Measurements from ENCODE around the gene MAGEA8.
"Not testable (repeated sequence)": the region's sequence is repeated elsewhere in the genome, so short reads cannot be mapped to it uniquely, and the experiment has no call there.

The MAGEA8 gene

DNA sequence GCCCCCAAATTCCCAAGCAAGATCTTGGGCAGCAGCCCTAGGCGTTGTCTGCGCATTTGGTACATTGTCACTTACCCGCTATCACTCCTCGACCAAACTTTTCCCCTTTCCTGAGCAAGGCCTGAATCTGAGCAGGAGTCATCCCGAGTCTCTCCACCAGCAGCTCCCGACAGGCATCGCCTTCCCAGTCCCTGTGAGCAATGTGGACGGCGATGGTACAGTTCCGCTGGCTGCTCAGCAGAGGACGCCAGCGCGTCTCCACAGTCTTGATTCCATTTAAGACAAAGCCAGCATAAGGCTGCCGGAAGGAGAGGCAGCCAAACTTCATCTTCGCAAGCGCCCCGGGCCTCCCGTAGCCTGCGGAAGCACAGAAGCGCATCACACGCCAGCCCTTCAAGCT is 52.6 kb downstream of the MAGEA8 start:
- not testable (repeated sequence) for H3K4me3 ChIP-seq (ENCODE audit: low read length); H3K27me3 ChIP-seq (ENCODE audit: control insufficient read depth, insufficient read depth, low read length); H3K27ac ChIP-seq (ENCODE audit: low read depth, low read length); H3K9ac ChIP-seq (ENCODE audit: low read length); H3K4me1 ChIP-seq (ENCODE audit: control insufficient read depth, insufficient read depth, low read length); H3K36me3 ChIP-seq (ENCODE audit: control insufficient read depth, insufficient read depth, low read length)
